H9 (cell line): ENCODE results near the gene CALN1. TPM values are rescaled to one million over a fixed set of nuclear protein-coding genes. Genes with fewer than 3 reads are reported as not detected.

Experiments used
- DNase-seq: peaks from one replicate; pipeline ENCODE4 v3.0.0-alpha.2; 2017
- H2AFZ ChIP-seq: one replicate; pipeline ENCODE4 v1.6.1; 2013; ENCODE audit warnings: mild to moderate bottlenecking, low read length, control low read depth, moderate library complexity
- H2AK5ac ChIP-seq: 2 replicates; pipeline ENCODE4 v1.6.1; 2013; ENCODE audit warnings: low read length, control low read depth, mixed read lengths; ENCODE audit not compliant: insufficient read length
- H2BK120ac ChIP-seq: one replicate; pipeline ENCODE4 v1.6.1; 2013; ENCODE audit warnings: low read depth, mild to moderate bottlenecking, low read length, control low read depth, inconsistent platforms; ENCODE audit not compliant: poor library complexity, severe bottlenecking
- H2BK12ac ChIP-seq: 2 replicates; pipeline ENCODE4 v1.6.1; 2013; ENCODE audit warnings: low read length, control low read depth, mixed read lengths, low read depth; ENCODE audit not compliant: insufficient read length
- H2BK15ac ChIP-seq: 2 replicates; pipeline ENCODE4 v1.6.1; 2013; ENCODE audit warnings: low read depth, low read length, control low read depth
- H2BK20ac ChIP-seq: one replicate; pipeline ENCODE4 v1.6.1; 2013; ENCODE audit warnings: low read depth, mild to moderate bottlenecking, low read length, control low read depth, inconsistent platforms; ENCODE audit not compliant: poor library complexity, severe bottlenecking
- H2BK5ac ChIP-seq: 2 replicates; pipeline ENCODE4 v1.6.1; 2013; ENCODE audit warnings: low read length, control low read depth, mixed read lengths; ENCODE audit not compliant: insufficient read length
- H3K14ac ChIP-seq: 2 replicates; pipeline ENCODE4 v1.6.1; 2013; ENCODE audit warnings: low read length, control low read depth; ENCODE audit not compliant: insufficient read depth
- H3K18ac ChIP-seq: 2 replicates; pipeline ENCODE4 v1.6.1; 2013; ENCODE audit warnings: low read depth, mild to moderate bottlenecking, mixed read lengths, low read length, control low read depth; ENCODE audit not compliant: insufficient read length
- H3K23ac ChIP-seq: 2 replicates; pipeline ENCODE4 v1.6.1; 2013; ENCODE audit warnings: low read length, control low read depth, mixed read lengths, low read depth; ENCODE audit not compliant: insufficient read length
- H3K23me2 ChIP-seq: 2 replicates; pipeline ENCODE4 v1.6.1; 2013; ENCODE audit warnings: low read depth, mild to moderate bottlenecking, mixed read lengths, low read length, control low read depth; ENCODE audit not compliant: insufficient read length, poor library complexity, severe bottlenecking
- H3K27ac ChIP-seq: 2 replicates; pipeline ENCODE4 v1.5.1; 2013; ENCODE audit warnings: low read length, control low read depth, mixed read lengths, low read depth; ENCODE audit not compliant: insufficient read length
- H3K27me3 ChIP-seq: 2 replicates; pipeline ENCODE4 v1.6.1; 2013; ENCODE audit warnings: low read length, control low read depth, inconsistent platforms; ENCODE audit not compliant: insufficient read depth
- H3K4ac ChIP-seq: 2 replicates; pipeline ENCODE4 v1.6.1; 2013; ENCODE audit warnings: low read depth, mild to moderate bottlenecking, control low read depth, inconsistent platforms, low read length, moderate library complexity
- H3K4me1 ChIP-seq: 2 replicates; pipeline ENCODE4 v1.6.1; 2013; ENCODE audit warnings: low read length, control low read depth, inconsistent platforms; ENCODE audit not compliant: insufficient read depth
- H3K4me2 ChIP-seq: 2 replicates; pipeline ENCODE4 v1.6.1; 2013; ENCODE audit warnings: low read length, control low read depth, mixed read lengths; ENCODE audit not compliant: insufficient read length, insufficient read depth
- H3K56ac ChIP-seq: 2 replicates; pipeline ENCODE4 v1.6.1; 2013; ENCODE audit warnings: low read depth, mild to moderate bottlenecking, mixed read lengths, low read length, control low read depth; ENCODE audit not compliant: insufficient read length
- H3K79me1 ChIP-seq: 2 replicates; pipeline ENCODE4 v1.6.1; 2013; ENCODE audit warnings: low read depth, mild to moderate bottlenecking, moderate library complexity, low read length, control low read depth, inconsistent platforms; ENCODE audit not compliant: insufficient read depth, poor library complexity, severe bottlenecking
- H3K79me2 ChIP-seq: 2 replicates; pipeline ENCODE4 v1.6.1; 2013; ENCODE audit warnings: low read length, control low read depth, inconsistent platforms; ENCODE audit not compliant: insufficient read depth
- H3K9ac ChIP-seq: 2 replicates; pipeline ENCODE4 v1.6.1; 2013; ENCODE audit warnings: low read length, control low read depth, mixed read lengths; ENCODE audit not compliant: insufficient read length; ENCODE audit errors: extremely low read depth
- H3K9me3 ChIP-seq: one replicate; pipeline ENCODE4 v1.6.1; 2013; ENCODE audit warnings: low read depth, low read length, inconsistent platforms; ENCODE audit not compliant: control insufficient read depth
- H3T11ph ChIP-seq: one replicate; pipeline ENCODE4 v1.6.1; 2013; ENCODE audit warnings: mild to moderate bottlenecking, low read length, control low read depth, inconsistent platforms
- H4K20me1 ChIP-seq: one replicate; pipeline ENCODE4 v1.6.1; 2013; ENCODE audit not compliant: control insufficient read depth, insufficient read length, insufficient read depth
- H4K5ac ChIP-seq: 2 replicates; pipeline ENCODE4 v1.6.1; 2013; ENCODE audit warnings: low read depth, mild to moderate bottlenecking, mixed read lengths, low read length, control low read depth; ENCODE audit not compliant: insufficient read length
- H4K8ac ChIP-seq: replicated peaks from 2 replicates; pipeline ENCODE4 v1.6.1; 2013; ENCODE audit warnings: low read length, control low read depth, mixed read lengths, low read depth; ENCODE audit not compliant: insufficient read length
- H4K91ac ChIP-seq: 2 replicates; pipeline ENCODE4 v1.6.1; 2013; ENCODE audit warnings: low read depth, mild to moderate bottlenecking, moderate library complexity, mixed read lengths, low read length, control low read depth; ENCODE audit not compliant: insufficient read length
- H3K27ac Mint-ChIP-seq, 3 experiments: 2 replicates in 2 of 3; 3 replicates in 1 of 3; pipeline ENCODE4 v1.8.0; 2020 to 2021; ENCODE audit warnings: mixed read lengths in 3 of 3, mild to moderate bottlenecking in 1 of 3, moderate library complexity in 1 of 3
- H3K27me3 Mint-ChIP-seq: 2 replicates; pipeline ENCODE4 v1.8.0; 2021; ENCODE audit warnings: low read depth, mild to moderate bottlenecking, moderate library complexity, mixed read lengths
- H3K36me3 Mint-ChIP-seq, 3 experiments: 2 replicates in 2 of 3; 3 replicates in 1 of 3; pipeline ENCODE4 v1.8.0; 2020 to 2021; ENCODE audit warnings: low read depth in 3 of 3, mixed read lengths in 3 of 3; ENCODE audit not compliant: insufficient read depth in 1 of 3
- H3K4me1 Mint-ChIP-seq, 2 experiments: 2 replicates each; pipeline ENCODE4 v1.8.0; 2020; ENCODE audit warnings: mixed read lengths in 2 of 2
- H3K4me3 Mint-ChIP-seq, 2 experiments: 2 replicates in 1 of 2; 3 replicates in 1 of 2; pipeline ENCODE4 v1.8.0; 2020 to 2021; ENCODE audit warnings: mild to moderate bottlenecking in 2 of 2, mixed read lengths in 2 of 2, moderate library complexity in 1 of 2
- H3K9me3 Mint-ChIP-seq, 2 experiments: 2 replicates in 1 of 2; 3 replicates in 1 of 2; pipeline ENCODE4 v1.8.0; 2020; ENCODE audit warnings: mild to moderate bottlenecking in 2 of 2, mixed read lengths in 2 of 2, moderate library complexity in 1 of 2
- WGBS: extraction: QIAGEN DNeasy Blood & Tissue Kit; methylation state at CpG from one replicate; pipeline ENCODE4 v1.1.7; 2013; ENCODE audit warnings: missing lambda C conversion rate, low lambda C conversion rate, mixed read lengths; ENCODE audit not compliant: insufficient read length; ENCODE audit errors: extremely low coverage; 5-methylcytosine and 5-hydroxymethylcytosine counted together
- total RNA-seq: library from RNA; stranded (reverse); gene quantifications from 2 replicates; pipeline ENCODE4 v1.2.1, GENCODE V29; 2021
- TF ChIP-seq, protein P1 (sequence below): fragments of 200-600 bp; sonication (generic); conservative IDR thresholded peaks from 3 replicates; pipeline ENCODE4 v1.8.0; 2021; ENCODE audit warnings: antibody characterized with exemption, mild to moderate bottlenecking

The CALN1 gene
- total RNA-seq, 1 experiment from 2014 or later, result 2.8 TPM

- H4K20me1 ChIP-seq, result no peaks in the 10 kb centered on the region
- no peaks in the 10 kb centered on the region for H3K27me3 ChIP-seq
- DNase-seq, result no peak
- H3K4me2 ChIP-seq, result no peak overlapping the region
- no peak overlapping the region for H3K4ac ChIP-seq
- no peak overlapping the region for H2BK5ac ChIP-seq
- H3K4me3 Mint-ChIP-seq, result no peak overlapping the region
- H3K9ac ChIP-seq, result no peak overlapping the region
- no peak overlapping the region for H2AFZ ChIP-seq
- no peaks in the 10 kb centered on the region for H3K9me3 Mint-ChIP-seq
- H3K23me2 ChIP-seq, result no peaks in the 10 kb centered on the region
- H3K27ac Mint-ChIP-seq, result no peak overlapping the region
- H3K56ac ChIP-seq, result no peak overlapping the region
- no peaks in the 10 kb centered on the region for H3K9me3 ChIP-seq
- H4K5ac ChIP-seq, result no peak overlapping the region
- no peak overlapping the region for H3T11ph ChIP-seq
- H3K27me3 Mint-ChIP-seq, result peaks cover 4% of the 10 kb centered on the region
- H3K18ac ChIP-seq, result no peak overlapping the region
- H3K27ac ChIP-seq, result no peak overlapping the region
- H2BK12ac ChIP-seq, result no peak overlapping the region
- H2BK15ac ChIP-seq, result no peak overlapping the region
- H3K14ac ChIP-seq, result no peak overlapping the region
- H2BK20ac ChIP-seq, result no peak overlapping the region
- no CpG with 5 or more reads among the region's 7 CpGs for WGBS
- H2BK120ac ChIP-seq, result no peak overlapping the region
- no peaks in the 10 kb centered on the region for H3K79me2 ChIP-seq
- H4K8ac ChIP-seq, result no peak overlapping the region
- no peak overlapping the region for H3K23ac ChIP-seq
- no peak overlapping the region for H4K91ac ChIP-seq
- TF ChIP-seq, protein P1, sequence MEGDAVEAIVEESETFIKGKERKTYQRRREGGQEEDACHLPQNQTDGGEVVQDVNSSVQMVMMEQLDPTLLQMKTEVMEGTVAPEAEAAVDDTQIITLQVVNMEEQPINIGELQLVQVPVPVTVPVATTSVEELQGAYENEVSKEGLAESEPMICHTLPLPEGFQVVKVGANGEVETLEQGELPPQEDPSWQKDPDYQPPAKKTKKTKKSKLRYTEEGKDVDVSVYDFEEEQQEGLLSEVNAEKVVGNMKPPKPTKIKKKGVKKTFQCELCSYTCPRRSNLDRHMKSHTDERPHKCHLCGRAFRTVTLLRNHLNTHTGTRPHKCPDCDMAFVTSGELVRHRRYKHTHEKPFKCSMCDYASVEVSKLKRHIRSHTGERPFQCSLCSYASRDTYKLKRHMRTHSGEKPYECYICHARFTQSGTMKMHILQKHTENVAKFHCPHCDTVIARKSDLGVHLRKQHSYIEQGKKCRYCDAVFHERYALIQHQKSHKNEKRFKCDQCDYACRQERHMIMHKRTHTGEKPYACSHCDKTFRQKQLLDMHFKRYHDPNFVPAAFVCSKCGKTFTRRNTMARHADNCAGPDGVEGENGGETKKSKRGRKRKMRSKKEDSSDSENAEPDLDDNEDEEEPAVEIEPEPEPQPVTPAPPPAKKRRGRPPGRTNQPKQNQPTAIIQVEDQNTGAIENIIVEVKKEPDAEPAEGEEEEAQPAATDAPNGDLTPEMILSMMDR, result no peak
- peaks cover 0 to 3% of the 10 kb centered on the region in 2 experiments; a peak in 2 of 4 replicates for H3K4me1 Mint-ChIP-seq
- no peaks in the 10 kb centered on the region for H3K79me1 ChIP-seq
- no peaks in the 10 kb centered on the region for H3K4me1 ChIP-seq
- no peak overlapping the region for H2AK5ac ChIP-seq
- H3K36me3 Mint-ChIP-seq, result no peaks in the 10 kb centered on the region
These were observed 26.4 kb upstream of the CALN1 start for GRCh38 chr7:72438491-72438890.
